NCI-H2171 (cell line): ENCODE measurements around the gene CLPSL2.

Experiments used
- DNase-seq: peaks from one replicate; lab custom pipeline; 2025; lab: John Stamatoyannopoulos, UW

The CLPSL2 gene

GRCh38 chr6:35787266-35788218 is 11.1 kb downstream of the CLPSL2 start:
- DNase-seq: no peak

- no peak for DNase-seq
Observed at GRCh38 chr6:35788423-35788982, 12.1 kb downstream of the CLPSL2 start.

GRCh38 chr6:35790683-35791082 is 14.3 kb downstream of the CLPSL2 start:
- no peak for DNase-seq

GRCh38 chr6:35794536-35795452 is 18.4 kb downstream of the CLPSL2 start:
- no peak for DNase-seq

GRCh38 chr6:35795453-35796071 is 19.2 kb downstream of the CLPSL2 start:
- no peak for DNase-seq

- no peak for DNase-seq
Observed at GRCh38 chr6:35796236-35796635, 19.8 kb downstream of the CLPSL2 start.

- DNase-seq: no peak
Observed at GRCh38 chr6:35797837-35798526, 21.6 kb downstream of the CLPSL2 start.

- DNase-seq: no peak
Observed at GRCh38 chr6:35798706-35799105, 22.3 kb downstream of the CLPSL2 start.

GRCh38 chr6:35801148-35801547 is 24.8 kb downstream of the CLPSL2 start:
- DNase-seq: no peak

GRCh38 chr6:35804996-35805736 is 28.8 kb downstream of the CLPSL2 start, which contains the start of gene LHFPL5:
LHFPL5 (plus strand) TSS chr6:35805352; CDS start chr6:35805671, 319 bp downstream.
- peak; percentile 21 for DNase-seq

GRCh38 chr6:35808688-35809087 is 32.3 kb downstream of the CLPSL2 start:
- DNase-seq: peak; percentile 97

- no peak for DNase-seq
Observed at GRCh38 chr6:35809809-35810208, 33.4 kb downstream of the CLPSL2 start.

GRCh38 chr6:35810971-35811698 is 34.7 kb downstream of the CLPSL2 start:
- DNase-seq: peak; percentile 83

GRCh38 chr6:35811699-35811995 is 35.2 kb downstream of the CLPSL2 start:
- no peak for DNase-seq

- no peak for DNase-seq
Observed at GRCh38 chr6:35817515-35817914, 41.1 kb downstream of the CLPSL2 start.

GRCh38 chr6:35823601-35824000 is 47.2 kb downstream of the CLPSL2 start:
- no peak for DNase-seq

- DNase-seq: no peak
Observed at GRCh38 chr6:35824552-35825192, 48.3 kb downstream of the CLPSL2 start.
